PC-3 (cell line): ENCODE data around the gene TTC33.

Experiments used
- EZH2 ChIP-seq: fragments of 300-600 bp; sonication (generic); IDR thresholded peaks from one replicate; pipeline ENCODE4 v1.6.1; 2017; ENCODE audit warnings: antibody characterized with exemption, mild to moderate bottlenecking, low read length; ENCODE audit not compliant: unreplicated experiment
- TF ChIP-seq, protein P1 (sequence below): fragments of 300-600 bp; sonication (generic); conservative IDR thresholded peaks from 2 replicates; pipeline ENCODE4 v1.5.1; 2017; ENCODE audit warnings: antibody characterized with exemption, low read depth, mild to moderate bottlenecking, low read length

DNA sequence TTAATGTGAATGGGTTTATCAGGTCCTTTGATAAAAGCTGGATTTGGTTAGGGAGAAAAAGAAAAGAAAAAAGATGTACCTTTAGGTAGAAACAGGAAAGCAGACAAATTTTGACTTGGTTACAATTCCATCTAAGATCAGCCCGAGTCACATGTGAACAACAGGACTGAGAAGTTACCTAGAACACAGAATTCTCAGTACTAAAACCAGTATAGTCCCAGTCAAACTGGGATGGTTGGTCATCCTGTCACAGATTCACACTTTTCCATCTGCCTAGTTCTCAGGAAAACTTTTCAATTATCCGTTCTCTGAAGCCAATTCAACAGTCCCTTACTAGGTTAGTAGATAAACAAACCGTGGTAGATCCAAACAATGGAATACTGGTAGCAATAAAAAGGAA is 266.3 kb downstream of the TTC33 start:
- TF ChIP-seq, protein P1, sequence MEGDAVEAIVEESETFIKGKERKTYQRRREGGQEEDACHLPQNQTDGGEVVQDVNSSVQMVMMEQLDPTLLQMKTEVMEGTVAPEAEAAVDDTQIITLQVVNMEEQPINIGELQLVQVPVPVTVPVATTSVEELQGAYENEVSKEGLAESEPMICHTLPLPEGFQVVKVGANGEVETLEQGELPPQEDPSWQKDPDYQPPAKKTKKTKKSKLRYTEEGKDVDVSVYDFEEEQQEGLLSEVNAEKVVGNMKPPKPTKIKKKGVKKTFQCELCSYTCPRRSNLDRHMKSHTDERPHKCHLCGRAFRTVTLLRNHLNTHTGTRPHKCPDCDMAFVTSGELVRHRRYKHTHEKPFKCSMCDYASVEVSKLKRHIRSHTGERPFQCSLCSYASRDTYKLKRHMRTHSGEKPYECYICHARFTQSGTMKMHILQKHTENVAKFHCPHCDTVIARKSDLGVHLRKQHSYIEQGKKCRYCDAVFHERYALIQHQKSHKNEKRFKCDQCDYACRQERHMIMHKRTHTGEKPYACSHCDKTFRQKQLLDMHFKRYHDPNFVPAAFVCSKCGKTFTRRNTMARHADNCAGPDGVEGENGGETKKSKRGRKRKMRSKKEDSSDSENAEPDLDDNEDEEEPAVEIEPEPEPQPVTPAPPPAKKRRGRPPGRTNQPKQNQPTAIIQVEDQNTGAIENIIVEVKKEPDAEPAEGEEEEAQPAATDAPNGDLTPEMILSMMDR, result no peak
- TF ChIP-seq EZH2, result no peak
